ENCODE data around the gene REC8. TPM values are rescaled to one million over a fixed set of nuclear protein-coding genes. Genes with fewer than 3 reads are reported as not detected.

REC8 gene
- total RNA-seq, 1 donor from 2014 or later, result 46.4 TPM

DNA sequence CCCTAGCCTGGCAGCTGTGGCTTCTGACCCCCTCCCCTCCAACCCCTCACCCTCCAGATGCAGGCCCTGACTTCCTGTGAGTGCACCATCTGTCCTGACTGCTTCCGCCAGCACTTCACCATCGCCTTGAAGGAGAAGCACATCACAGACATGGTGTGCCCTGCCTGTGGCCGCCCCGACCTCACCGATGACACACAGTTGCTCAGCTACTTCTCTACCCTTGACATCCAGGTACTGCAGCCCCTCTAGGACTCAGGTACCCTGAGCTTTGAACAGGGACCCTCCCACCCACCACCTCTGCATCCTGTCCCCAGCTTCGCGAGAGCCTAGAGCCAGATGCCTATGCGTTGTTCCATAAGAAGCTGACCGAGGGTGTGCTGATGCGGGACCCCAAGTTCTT is 16.8 kb upstream of the REC8 start:
- H3K4me3 Mint-ChIP-seq (ENCODE audit: unreplicated experiment), result no peak overlapping the region
- H3K36me3 Mint-ChIP-seq (ENCODE audit: low read depth, unreplicated experiment), result peaks cover 23% of the 10 kb centered on the region

DNA sequence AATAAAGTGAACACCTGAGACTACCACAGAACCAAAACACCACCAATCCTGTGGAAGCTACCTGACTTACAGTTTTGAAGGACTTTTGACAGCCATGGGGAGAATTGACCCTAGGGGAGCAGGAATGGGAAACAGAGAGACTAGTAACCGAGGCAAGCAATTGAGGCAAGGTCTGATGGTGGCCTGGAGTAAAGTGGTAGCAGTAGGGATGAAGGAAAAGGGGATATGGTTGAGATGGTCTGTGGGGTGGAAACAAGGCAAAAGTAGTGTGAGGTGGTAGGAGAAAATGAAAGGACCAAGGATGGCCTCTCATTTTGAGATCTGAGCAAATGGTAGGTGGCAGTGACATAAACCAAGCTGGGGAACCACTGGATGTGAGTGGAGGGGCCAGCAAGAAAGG is 15.0 kb upstream of the REC8 start:
- Histone ChIP-seq H3K4me3 (ENCODE audit: insufficient read depth, low read depth, low read length) (no peak overlapping the region), H3K9me3 (ENCODE audit: insufficient read depth, low read depth, low read length) (no peaks in the 10 kb centered on the region), H3K36me3 (ENCODE audit: insufficient read depth, low read length) (peaks cover 33% of the 10 kb centered on the region), H2AFZ (ENCODE audit: low read depth, low read length) (no peak overlapping the region), H3K9ac (ENCODE audit: low read length) (no peak overlapping the region), H3K27ac (ENCODE audit: low read depth, low read length) (no peak overlapping the region), H3K79me2 (ENCODE audit: insufficient read depth, low read length) (peaks cover 7% of the 10 kb centered on the region), H3K4me1 (ENCODE audit: insufficient read depth, low read length) (peaks cover 6% of the 10 kb centered on the region), H4K20me1 (ENCODE audit: insufficient read depth, low read length) (peaks cover 11% of the 10 kb centered on the region), H3K27me3 (ENCODE audit: insufficient read depth, low read length) (no peaks in the 10 kb centered on the region), H3K4me2 (ENCODE audit: low read length) (no peak overlapping the region)
- Mint-ChIP-seq H3K27ac (ENCODE audit: unreplicated experiment) (no peak overlapping the region), H3K27me3 (ENCODE audit: low read depth, unreplicated experiment) (no peaks in the 10 kb centered on the region), H3K4me3 (ENCODE audit: unreplicated experiment) (no peak overlapping the region), H3K9me3 (ENCODE audit: unreplicated experiment) (no peaks in the 10 kb centered on the region), H3K4me1 (ENCODE audit: low read depth, unreplicated experiment) (peaks cover 5% of the 10 kb centered on the region), H3K36me3 (ENCODE audit: low read depth, unreplicated experiment) (peaks cover 29% of the 10 kb centered on the region)
- FAIRE-seq, result no peak
- no peak for DNase-seq (ENCODE audit: low read depth)
- no peak for TF ChIP-seq EZH2 (IDR thresholded peaks at IDR 0.05; ENCODE audit: insufficient read depth, low read length)
- TF ChIP-seq, protein P1, sequence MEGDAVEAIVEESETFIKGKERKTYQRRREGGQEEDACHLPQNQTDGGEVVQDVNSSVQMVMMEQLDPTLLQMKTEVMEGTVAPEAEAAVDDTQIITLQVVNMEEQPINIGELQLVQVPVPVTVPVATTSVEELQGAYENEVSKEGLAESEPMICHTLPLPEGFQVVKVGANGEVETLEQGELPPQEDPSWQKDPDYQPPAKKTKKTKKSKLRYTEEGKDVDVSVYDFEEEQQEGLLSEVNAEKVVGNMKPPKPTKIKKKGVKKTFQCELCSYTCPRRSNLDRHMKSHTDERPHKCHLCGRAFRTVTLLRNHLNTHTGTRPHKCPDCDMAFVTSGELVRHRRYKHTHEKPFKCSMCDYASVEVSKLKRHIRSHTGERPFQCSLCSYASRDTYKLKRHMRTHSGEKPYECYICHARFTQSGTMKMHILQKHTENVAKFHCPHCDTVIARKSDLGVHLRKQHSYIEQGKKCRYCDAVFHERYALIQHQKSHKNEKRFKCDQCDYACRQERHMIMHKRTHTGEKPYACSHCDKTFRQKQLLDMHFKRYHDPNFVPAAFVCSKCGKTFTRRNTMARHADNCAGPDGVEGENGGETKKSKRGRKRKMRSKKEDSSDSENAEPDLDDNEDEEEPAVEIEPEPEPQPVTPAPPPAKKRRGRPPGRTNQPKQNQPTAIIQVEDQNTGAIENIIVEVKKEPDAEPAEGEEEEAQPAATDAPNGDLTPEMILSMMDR (IDR thresholded peaks at IDR 0.05; ENCODE audit: insufficient read depth, low read depth, low read length), result no peak

More for the DNA sequence above, 16.8 kb upstream of the REC8 start:
- no peaks in the 10 kb centered on the region for H3K27me3 ChIP-seq (ENCODE audit: insufficient read depth, low read length)
- Mint-ChIP-seq H3K9me3 (ENCODE audit: unreplicated experiment) (no peaks in the 10 kb centered on the region), H3K27me3 (ENCODE audit: low read depth, unreplicated experiment) (no peaks in the 10 kb centered on the region), H3K27ac (ENCODE audit: unreplicated experiment) (peak overlapping the region; percentile 43), H3K4me1 (ENCODE audit: low read depth, unreplicated experiment) (no peaks in the 10 kb centered on the region)
- no peak overlapping the region for H2AFZ ChIP-seq (ENCODE audit: low read depth, low read length)
- H3K4me3 ChIP-seq (ENCODE audit: insufficient read depth, low read depth, low read length), result no peak overlapping the region
- TF ChIP-seq, protein P1 (IDR thresholded peaks at IDR 0.05; ENCODE audit: insufficient read depth, low read depth, low read length), result no peak
- TF ChIP-seq EZH2 (IDR thresholded peaks at IDR 0.05; ENCODE audit: insufficient read depth, low read length), result no peak
- FAIRE-seq, result no peak
- DNase-seq (ENCODE audit: low read depth), result no peak
- peaks cover 45% of the 10 kb centered on the region for H3K36me3 ChIP-seq (ENCODE audit: insufficient read depth, low read length)
- H3K27ac ChIP-seq (ENCODE audit: low read depth, low read length), result no peak overlapping the region
- peaks cover 6% of the 10 kb centered on the region for H3K79me2 ChIP-seq (ENCODE audit: insufficient read depth, low read length)
- no peaks in the 10 kb centered on the region for H3K4me1 ChIP-seq (ENCODE audit: insufficient read depth, low read length)
- H4K20me1 ChIP-seq (ENCODE audit: insufficient read depth, low read length), result peaks cover 17% of the 10 kb centered on the region
- H3K9ac ChIP-seq (ENCODE audit: low read length), result no peak overlapping the region
- H3K9me3 ChIP-seq (ENCODE audit: insufficient read depth, low read depth, low read length), result no peaks in the 10 kb centered on the region
- no peak overlapping the region for H3K4me2 ChIP-seq (ENCODE audit: low read length)

DNA sequence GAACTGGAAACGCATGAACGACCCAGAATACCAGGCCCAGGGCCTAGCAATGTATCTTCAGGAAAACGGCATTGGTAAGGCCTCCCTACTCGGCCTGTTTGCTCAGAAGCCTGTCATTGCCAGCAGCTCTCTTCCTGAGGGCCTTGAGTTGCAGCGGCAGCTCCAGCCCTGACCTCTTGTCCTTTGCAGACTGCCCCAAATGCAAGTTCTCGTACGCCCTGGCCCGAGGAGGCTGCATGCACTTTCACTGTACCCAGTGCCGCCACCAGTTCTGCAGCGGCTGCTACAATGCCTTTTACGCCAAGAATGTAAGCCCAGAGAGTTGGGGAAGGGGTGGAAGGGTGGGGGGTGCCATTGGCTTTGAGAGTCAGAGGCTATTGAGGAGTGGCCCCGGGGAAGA is 14.5 kb upstream of the REC8 start:
- no peak overlapping the region for H3K4me3 Mint-ChIP-seq (ENCODE audit: unreplicated experiment)
- FAIRE-seq (no peak), DNase-seq (ENCODE audit: low read depth) (no peak)
- no peaks in the 10 kb centered on the region for H3K9me3 Mint-ChIP-seq (ENCODE audit: unreplicated experiment)
- H4K20me1 ChIP-seq (ENCODE audit: insufficient read depth, low read length), result peaks cover 13% of the 10 kb centered on the region
- no peak for TF ChIP-seq EZH2 (IDR thresholded peaks at IDR 0.05; ENCODE audit: insufficient read depth, low read length)
- TF ChIP-seq, protein P1 (IDR thresholded peaks at IDR 0.05; ENCODE audit: insufficient read depth, low read depth, low read length), result no peak
- no peaks in the 10 kb centered on the region for H3K9me3 ChIP-seq (ENCODE audit: insufficient read depth, low read depth, low read length)
- H3K4me1 ChIP-seq (ENCODE audit: insufficient read depth, low read length), result peaks cover 11% of the 10 kb centered on the region
- H3K79me2 ChIP-seq (ENCODE audit: insufficient read depth, low read length), result peaks cover 12% of the 10 kb centered on the region
- H3K36me3 ChIP-seq (ENCODE audit: insufficient read depth, low read length), result peaks cover 30% of the 10 kb centered on the region
- peaks cover 10% of the 10 kb centered on the region for H3K4me1 Mint-ChIP-seq (ENCODE audit: low read depth, unreplicated experiment)
- H3K9ac ChIP-seq (ENCODE audit: low read length), result no peak overlapping the region
- no peak overlapping the region for H3K27ac Mint-ChIP-seq (ENCODE audit: unreplicated experiment)
- peaks cover 29% of the 10 kb centered on the region for H3K36me3 Mint-ChIP-seq (ENCODE audit: low read depth, unreplicated experiment)
- no peak overlapping the region for H2AFZ ChIP-seq (ENCODE audit: low read depth, low read length)
- no peak overlapping the region for H3K27ac ChIP-seq (ENCODE audit: low read depth, low read length)
- no peaks in the 10 kb centered on the region for H3K27me3 ChIP-seq (ENCODE audit: insufficient read depth, low read length)
- no peak overlapping the region for H3K4me2 ChIP-seq (ENCODE audit: low read length)
- no peak overlapping the region for H3K4me3 ChIP-seq (ENCODE audit: insufficient read depth, low read depth, low read length)
- no peaks in the 10 kb centered on the region for H3K27me3 Mint-ChIP-seq (ENCODE audit: low read depth, unreplicated experiment)
